DMS153 treated with DMSO at 0.1 percent for 48 hours (cell line): Measurements from ENCODE around the gene CHD2.
"Not testable (repeated sequence)": the region's sequence is repeated elsewhere in the genome, so short reads cannot be mapped to it uniquely, and the experiment has no call there.

ENCODE experiments used
- DNase-seq: peaks from one replicate; lab custom pipeline; 2025; ENCODE audit not compliant: unreplicated experiment; lab: John Stamatoyannopoulos, UW

Gene CHD2

DNA sequence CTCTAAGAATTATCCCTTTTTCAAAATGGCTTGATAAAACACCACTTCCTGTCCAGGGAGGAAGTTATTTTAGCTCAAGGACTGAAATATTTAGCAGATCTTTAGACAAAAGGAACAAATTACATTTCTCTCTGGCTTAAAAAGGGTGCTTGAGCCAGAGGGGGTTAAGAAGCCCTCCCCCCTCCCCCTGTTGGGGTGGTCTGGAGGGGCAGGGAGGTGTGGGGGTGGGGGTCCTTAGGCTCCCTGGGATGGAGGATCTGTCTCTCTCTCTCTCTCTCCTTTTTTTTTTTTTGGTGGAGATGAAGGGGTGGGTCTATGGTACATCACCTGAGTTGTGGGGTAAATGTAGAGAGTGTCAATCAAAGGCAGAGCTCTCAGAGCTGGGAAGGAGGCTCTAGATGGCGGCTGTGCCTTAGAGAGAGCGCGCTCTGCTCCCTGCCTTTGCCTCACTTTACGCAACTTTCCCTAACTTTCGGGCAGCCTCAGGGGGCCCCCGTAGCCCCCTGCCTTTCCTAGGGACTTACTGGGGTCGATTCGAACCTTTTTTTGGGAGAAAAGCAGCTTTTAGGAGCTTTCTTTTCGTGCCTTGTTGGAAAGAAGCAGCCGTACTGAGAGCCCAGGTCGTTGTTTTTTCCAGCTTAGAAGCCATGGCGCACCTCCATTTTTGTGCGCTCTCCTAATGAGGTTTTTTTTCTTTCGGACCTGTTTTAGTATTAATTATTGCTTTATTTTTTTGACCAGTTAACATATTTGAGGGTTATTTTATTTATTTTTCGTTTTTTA is at the start of gene CHD2:
CHD2 (plus strand) TSS at position 377 of the 783 bp plus-strand sequence. CDS start 914 bp downstream, outside the sequence.
- DNase-seq: peak; percentile 58

- DNase-seq: no peak
Observed at GRCh38 chr15:92853222-92853621, 46.9 kb upstream of the CHD2 start.

DNA sequence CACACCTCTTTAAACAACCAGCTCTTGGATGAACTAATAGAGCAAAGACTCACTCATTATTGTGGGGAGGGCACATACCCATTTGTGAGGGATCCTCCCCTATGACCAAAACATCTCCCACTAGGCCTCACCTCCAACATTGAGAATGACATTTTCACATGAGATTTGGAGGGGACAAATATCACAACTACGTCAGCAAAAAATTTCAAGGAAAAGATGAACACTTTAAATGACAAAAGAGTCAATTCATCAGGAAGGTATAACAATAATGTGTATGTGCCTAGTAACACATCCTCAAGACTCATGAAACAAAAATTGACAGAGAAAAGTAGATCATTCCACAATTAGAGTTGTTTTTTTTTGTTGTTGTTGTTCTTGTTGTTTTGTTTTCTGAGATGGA is 38.4 kb upstream of the CHD2 start:
- DNase-seq: no peak

DNA sequence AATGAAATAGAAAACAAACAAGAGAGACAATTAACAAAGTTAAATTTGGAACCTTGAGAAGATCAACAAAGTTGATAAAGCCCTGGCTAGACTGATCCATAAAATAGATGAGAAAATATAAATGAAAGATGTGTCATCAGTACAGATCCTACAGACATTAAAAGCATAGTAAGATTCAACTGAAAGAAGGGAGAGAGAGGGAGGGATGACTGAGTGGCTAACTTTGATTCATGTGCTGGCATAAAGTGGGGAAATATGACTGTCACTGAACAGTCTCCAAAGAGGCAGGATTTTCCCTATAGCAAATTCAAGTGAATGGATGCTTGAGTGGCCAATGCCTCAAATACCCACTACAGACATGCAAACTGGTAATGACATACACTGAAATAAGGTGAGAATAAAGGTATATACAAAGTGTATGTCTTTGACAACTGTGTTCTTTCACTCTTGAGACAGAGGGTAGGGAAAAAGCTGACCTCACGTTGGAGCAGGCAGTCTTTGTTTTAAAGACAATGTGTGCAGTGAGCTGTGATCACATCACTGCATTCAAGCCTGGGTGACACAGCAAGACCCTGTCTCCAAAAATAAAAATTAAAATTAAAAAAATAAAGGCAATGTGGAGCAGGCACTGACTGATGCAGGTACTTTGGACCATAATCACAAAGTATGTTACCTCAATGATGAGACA is 35.9 kb upstream of the CHD2 start:
- no peak for DNase-seq

- DNase-seq: no peak
Observed at GRCh38 chr15:92869263-92869940, 30.7 kb upstream of the CHD2 start.

DNA sequence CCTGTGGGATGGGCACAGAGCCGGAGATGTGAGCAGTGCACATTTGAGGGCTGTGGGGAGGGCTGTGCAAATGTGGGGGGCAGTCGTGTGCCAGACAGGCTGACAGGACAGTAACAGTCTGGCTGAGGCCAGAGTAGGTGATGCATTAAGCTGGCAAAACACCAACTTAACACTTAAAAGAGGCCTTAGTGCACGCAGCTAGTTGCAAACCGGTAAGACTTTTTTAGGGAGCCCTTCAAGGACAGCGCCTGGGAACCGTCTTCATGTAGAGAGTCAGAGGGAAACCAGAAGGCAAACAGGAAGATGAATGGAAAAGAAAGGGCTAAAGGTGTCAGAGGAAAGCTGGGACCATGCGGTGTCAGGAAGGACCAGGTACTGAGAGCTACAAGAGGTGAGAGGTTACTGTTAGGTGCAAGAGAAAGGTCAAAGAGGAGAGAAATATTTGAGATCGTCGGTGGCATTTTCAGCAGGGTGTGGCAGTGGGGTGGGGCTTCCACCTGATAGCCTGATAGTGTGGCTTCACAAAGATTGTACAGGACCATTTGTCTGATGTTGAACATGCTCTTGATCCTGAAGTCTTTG is 30.0 kb upstream of the CHD2 start:
- DNase-seq: no peak

GRCh38 chr15:92872967-92873366 is 27.2 kb upstream of the CHD2 start:
- DNase-seq: not testable (repeated sequence)

DNA sequence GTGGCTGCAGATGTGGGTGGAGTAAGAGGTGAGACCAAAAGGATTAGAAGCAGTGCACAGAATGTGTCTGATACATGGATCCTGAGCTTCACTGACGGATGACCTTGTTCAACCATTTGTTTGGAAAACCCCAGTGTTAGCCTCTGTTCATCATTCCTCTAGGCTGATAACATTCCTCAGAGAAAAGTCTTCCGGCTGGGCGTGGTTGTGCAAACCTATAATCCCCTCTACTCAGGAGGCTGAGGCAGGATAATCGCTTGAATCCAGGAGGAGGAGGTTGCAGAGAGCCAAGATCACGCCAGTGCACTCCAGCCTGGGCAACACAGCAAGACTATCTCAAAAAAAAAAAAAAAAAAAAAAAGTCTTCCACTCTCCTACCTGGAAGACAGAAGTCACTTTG is 23.1 kb upstream of the CHD2 start:
- no peak for DNase-seq

- no peak for DNase-seq
Observed at GRCh38 chr15:92877416-92877815, 22.7 kb upstream of the CHD2 start.

DNA sequence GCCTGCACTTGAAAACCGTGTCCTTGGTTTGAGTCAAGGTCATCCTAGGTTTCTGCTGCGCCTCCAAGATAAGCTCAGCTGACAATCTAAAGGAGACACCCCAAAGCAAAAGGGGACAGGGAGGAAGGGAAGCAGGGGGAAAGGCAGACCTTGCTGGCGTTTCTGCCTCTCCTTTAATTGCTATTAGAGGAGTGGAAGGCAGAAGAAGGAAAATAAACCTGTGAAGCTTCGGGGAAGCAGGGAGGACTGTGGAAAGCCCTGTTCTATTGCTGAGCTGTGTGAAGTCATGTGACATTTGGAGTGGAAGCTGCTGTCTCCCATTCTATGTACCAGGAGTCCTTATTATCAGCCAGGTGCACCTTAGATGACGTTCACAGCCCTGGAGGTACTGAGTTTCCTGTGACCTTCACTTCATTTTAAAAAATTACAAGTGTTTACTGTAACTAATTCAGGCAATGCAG is 21.5 kb upstream of the CHD2 start:
- no peak for DNase-seq

DNA sequence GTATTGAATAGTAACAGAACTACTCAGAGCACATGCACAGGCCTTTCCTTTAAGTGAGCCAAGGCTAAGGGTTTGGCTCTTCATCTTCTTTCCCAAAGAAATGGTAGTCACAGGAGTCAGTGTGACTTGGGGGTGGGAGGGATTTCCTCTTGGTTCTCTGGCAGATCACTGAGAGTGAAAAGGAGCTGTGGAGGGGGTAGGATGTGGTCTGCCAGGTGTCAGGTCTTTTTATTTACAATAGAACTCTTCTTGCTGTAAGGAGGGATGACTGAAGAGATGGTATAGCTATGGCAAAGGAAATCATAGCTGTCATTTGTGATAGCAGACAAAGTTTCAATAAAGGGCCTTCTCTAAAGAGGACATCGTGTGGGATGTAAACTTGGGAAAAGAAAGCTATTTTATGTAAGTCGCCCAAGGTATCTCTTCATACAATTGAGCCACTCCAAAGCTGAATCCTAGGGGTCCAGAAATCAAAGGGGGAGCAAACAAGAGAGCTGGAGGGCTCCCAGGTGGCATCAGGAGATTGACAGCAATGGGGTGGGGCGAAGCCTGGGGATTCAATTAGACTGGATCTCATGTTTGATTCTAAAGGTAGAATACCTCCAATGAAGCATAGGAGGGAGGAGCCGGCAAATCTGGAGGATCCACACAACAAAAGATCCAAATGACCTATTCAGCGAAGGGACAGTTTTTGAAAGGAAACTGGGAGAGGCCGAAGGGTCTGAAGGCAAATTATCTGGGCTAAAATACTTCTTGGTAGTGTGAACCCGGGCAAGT is 20.0 kb upstream of the CHD2 start:
- no peak for DNase-seq

- DNase-seq: no peak
Observed at GRCh38 chr15:92880796-92881195, 19.3 kb upstream of the CHD2 start.

- no peak for DNase-seq
Observed at GRCh38 chr15:92881211-92881754, 18.8 kb upstream of the CHD2 start.

GRCh38 chr15:92881802-92882696 is 18.1 kb upstream of the CHD2 start:
- peak; percentile 72 for DNase-seq

DNA sequence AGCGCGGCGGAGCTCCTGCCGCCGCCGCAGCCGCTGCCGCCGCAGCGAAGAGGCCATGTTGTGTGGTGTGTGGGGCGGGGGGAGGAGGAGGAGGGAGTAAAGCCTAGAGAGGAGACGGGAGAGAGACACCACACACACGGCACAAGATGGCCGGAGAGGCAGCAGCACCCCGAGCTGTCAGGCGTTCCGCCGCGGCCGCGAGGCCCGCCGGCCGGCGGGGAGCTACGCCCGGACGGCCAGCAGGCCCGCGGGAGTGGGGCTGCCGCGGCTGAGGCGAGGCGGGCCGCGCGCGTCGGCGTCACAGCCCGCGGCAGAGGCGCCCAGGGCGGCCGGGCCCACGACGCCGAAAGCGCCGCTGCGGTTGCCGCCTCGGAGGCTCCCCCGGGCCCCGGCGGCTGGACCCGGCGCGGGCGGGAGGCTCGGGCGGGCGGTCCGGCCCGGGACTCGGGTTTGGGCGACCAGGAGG is 17.4 kb upstream of the CHD2 start:
- peak; percentile 72 for DNase-seq

DNA sequence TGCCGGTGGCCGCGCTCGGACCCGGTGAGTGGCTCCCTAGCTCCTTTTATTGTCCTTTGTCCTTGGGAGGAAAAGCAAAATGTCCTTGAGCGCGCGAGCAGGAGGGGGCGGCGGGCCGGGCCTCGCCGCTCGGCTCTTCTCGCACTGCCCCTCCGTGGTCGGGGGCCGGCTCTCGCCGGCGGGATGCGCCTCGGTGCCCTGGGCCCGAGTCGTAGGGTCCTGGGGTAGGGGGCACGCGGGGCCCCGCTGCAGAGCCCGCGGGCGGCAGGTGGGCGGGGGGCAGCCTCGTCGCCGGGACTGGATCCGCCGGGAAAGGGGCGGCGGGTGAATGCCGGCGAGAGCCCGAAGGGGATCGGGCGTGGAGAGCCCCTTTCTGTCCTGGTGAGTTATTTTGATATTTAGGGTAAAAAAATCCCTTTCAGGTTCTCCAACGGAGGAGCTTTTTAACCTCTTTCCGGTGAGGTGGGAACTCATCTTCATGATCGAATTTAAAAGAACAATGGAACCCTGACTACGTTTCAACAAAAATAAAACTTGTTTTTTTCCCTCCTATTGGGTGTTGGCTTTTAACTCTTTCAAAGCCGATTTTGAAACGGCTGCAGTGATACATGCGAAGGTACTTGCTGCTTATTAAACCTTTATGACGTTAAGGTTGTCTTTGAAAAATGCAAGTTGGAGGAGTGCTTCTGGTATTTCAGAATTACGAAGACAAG is 16.8 kb upstream of the CHD2 start:
- DNase-seq: no peak

DNA sequence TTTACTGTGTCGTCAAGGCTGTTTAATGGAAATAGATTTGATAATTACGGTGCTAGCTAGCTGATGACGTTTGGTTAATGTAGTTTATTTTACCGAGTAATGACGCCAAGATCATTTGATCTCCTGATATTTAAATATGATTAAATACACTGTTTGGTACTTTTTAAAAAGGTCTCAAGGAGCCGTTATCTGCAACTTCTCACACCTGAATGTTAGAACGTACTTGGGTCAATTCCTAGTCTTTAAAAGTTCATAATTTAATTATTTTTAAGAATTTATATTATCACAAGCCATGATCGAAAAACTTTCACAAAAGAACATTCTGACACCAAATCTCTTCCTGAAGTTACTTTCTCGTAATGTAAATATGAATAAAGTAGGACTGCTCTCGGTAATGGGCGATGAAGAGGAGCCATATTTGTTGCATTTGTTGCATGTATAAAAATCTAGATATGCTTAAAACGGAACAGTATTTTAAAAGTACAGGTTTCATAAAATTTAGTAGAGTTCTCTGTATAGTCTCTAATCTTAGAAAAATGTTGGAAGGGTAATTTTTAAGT is 16.2 kb upstream of the CHD2 start:
- DNase-seq: no peak

DNA sequence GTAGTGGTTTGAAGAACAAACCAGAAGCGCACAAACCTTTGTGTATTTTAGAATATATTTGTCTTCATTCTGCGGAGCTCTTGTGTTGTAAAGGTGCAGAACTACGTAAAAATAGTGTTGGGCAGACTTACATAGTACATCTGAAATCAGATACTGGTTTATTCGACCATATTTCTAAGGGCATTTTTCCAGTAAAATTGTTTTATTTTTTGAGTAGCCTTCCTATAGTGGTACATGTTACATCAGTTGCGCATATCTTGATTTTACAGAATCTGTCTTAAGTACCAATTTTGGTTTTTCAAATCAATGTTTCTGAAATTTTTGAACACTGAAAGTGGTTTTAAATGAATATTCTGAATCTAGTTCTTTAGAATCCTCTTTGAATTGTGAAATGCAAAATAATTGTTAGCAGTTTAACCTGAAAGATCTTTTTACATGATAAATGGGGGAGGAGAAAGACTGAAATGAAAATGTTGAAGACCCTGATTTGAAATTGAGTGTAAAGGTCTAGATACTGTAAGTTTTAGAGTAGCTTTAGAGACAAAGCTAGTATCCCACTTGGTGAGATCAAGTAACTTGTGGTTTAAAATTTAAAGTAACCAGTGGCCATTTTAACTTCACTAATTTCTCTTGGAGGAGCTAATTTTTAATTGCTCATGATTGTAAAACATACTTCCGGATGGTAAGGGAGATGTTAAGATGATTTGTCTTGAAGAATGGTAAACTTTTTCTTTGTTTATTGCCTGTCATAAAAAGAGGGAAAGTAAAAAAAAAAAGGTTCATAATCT is 15.5 kb upstream of the CHD2 start:
- DNase-seq: no peak
